GM18858 (cell line): ENCODE measurements around the gene PTBP2.
"Not testable (repeated sequence)": the region's sequence is repeated elsewhere in the genome, so short reads cannot be mapped to it uniquely, and the experiment has no call there.

Source experiments
- ATAC-seq: cut with Tn5 transposase; IDR thresholded peaks from one replicate; pipeline ENCODE4 v1.9.1; 2021; ENCODE audit not compliant: unreplicated experiment

The PTBP2 gene

GRCh38 chr1:96727860-96728259, 6.3 kb downstream of the PTBP2 start:
- ATAC-seq, result no peak

- no peak for ATAC-seq
Observed at GRCh38 chr1:96730574-96731298, 9.2 kb downstream of the PTBP2 start.

GRCh38 chr1:96741335-96741734, 19.8 kb downstream of the PTBP2 start:
- ATAC-seq, result no peak

GRCh38 chr1:96746440-96747420, 25.1 kb downstream of the PTBP2 start:
- ATAC-seq, result no peak

- ATAC-seq, result no peak
Observed at GRCh38 chr1:96747565-96747964, 26.0 kb downstream of the PTBP2 start.

GRCh38 chr1:96748078-96748477, 26.5 kb downstream of the PTBP2 start:
- ATAC-seq, result no peak

- no peak for ATAC-seq
Observed at GRCh38 chr1:96749618-96750017, 28.0 kb downstream of the PTBP2 start.

- ATAC-seq, result no peak
Observed at GRCh38 chr1:96752394-96752793, 30.8 kb downstream of the PTBP2 start.

GRCh38 chr1:96756789-96757188, 35.2 kb downstream of the PTBP2 start:
- no peak for ATAC-seq

GRCh38 chr1:96762586-96762985, 41.0 kb downstream of the PTBP2 start:
- ATAC-seq, result not testable (repeated sequence)

- ATAC-seq, result no peak
Observed at GRCh38 chr1:96763514-96763913, 41.9 kb downstream of the PTBP2 start.

- no peak for ATAC-seq
Observed at GRCh38 chr1:96764469-96764868, 42.9 kb downstream of the PTBP2 start.

GRCh38 chr1:96771847-96772246, 50.3 kb downstream of the PTBP2 start:
- no peak for ATAC-seq

GRCh38 chr1:96772349-96772748, 50.8 kb downstream of the PTBP2 start:
- ATAC-seq, result no peak

- ATAC-seq, result no peak
Observed at GRCh38 chr1:96772972-96773371, 51.4 kb downstream of the PTBP2 start.

- no peak for ATAC-seq
Observed at GRCh38 chr1:96782206-96782605, 60.6 kb downstream of the PTBP2 start.

- no peak for ATAC-seq
Observed at GRCh38 chr1:96782856-96783255, 61.3 kb downstream of the PTBP2 start.

- no peak for ATAC-seq
Observed at GRCh38 chr1:96790599-96790998, 69.0 kb downstream of the PTBP2 start.

- ATAC-seq, result no peak
Observed at GRCh38 chr1:96792220-96792619, 70.6 kb downstream of the PTBP2 start.

GRCh38 chr1:96801696-96802095, 80.1 kb downstream of the PTBP2 start:
- ATAC-seq, result not testable (repeated sequence)

GRCh38 chr1:96804648-96805047, 83.1 kb downstream of the PTBP2 start:
- no peak for ATAC-seq

GRCh38 chr1:96808191-96808590, 86.6 kb downstream of the PTBP2 start:
- ATAC-seq, result no peak
